Measurements from ENCODE around the gene ZNF516. TPM values are rescaled to one million over a fixed set of nuclear protein-coding genes. Genes with fewer than 3 reads are reported as not detected.

ZNF516 gene
- total RNA-seq, 1 experiment from 2014 or later, result 22.6 TPM

DNA sequence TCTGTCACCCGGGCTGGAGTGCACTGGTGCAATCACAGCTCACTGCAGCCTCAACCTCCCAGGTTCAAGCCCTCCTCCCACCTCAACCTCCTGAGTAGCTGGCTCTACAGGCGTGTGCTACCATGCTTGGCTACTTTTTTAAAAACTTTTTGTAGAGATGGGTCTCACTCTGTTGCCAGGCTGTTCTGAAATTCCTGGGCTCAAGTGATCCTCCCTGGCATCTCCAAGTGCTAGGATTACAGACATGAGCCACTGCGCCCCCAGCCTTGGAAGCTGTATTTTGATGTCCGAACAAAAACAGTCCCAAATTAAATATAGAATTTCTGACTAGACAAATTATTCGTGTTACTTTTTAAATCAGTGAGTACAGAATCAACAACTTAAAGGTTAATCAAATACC is 97.4 kb downstream of the ZNF516 start:
- Histone ChIP-seq H3K9ac (ENCODE audit: extremely low read depth, insufficient read length, low read length) (no peak overlapping the region), H3K4me2 (ENCODE audit: insufficient read depth, insufficient read length, low read length) (no peak overlapping the region), H3K23ac (ENCODE audit: insufficient read length, low read depth, low read length) (no peak overlapping the region), H3K4me1 (ENCODE audit: insufficient read depth, low read length) (peaks cover 2% of the 10 kb centered on the region), H3K27me3 (ENCODE audit: insufficient read depth, low read length) (no peaks in the 10 kb centered on the region), H2BK15ac (ENCODE audit: low read depth, low read length) (no peak overlapping the region), H2BK120ac (ENCODE audit: low read depth, low read length, poor library complexity, severe bottlenecking) (no peak overlapping the region), H2AK5ac (ENCODE audit: insufficient read length, low read length) (no peak overlapping the region), H3K79me2 (ENCODE audit: insufficient read depth, low read length) (no peaks in the 10 kb centered on the region), H2BK20ac (ENCODE audit: low read depth, low read length, poor library complexity, severe bottlenecking) (no peak overlapping the region), H2AFZ (ENCODE audit: low read length) (no peak overlapping the region), H2BK12ac (ENCODE audit: insufficient read length, low read depth, low read length) (no peak overlapping the region), H3K18ac (ENCODE audit: insufficient read length, low read depth, low read length) (no peak overlapping the region), H4K91ac (ENCODE audit: insufficient read length, low read depth, low read length) (no peak overlapping the region), H3K23me2 (ENCODE audit: insufficient read length, low read depth, low read length, poor library complexity, severe bottlenecking) (no peaks in the 10 kb centered on the region), H3K79me1 (ENCODE audit: insufficient read depth, low read depth, low read length, poor library complexity, severe bottlenecking) (no peaks in the 10 kb centered on the region), H4K8ac (replicated peaks; ENCODE audit: insufficient read length, low read depth, low read length) (no peak overlapping the region), H3K9me3 (ENCODE audit: control insufficient read depth, low read depth, low read length) (no peaks in the 10 kb centered on the region), H4K20me1 (ENCODE audit: control insufficient read depth, insufficient read depth, insufficient read length) (no peaks in the 10 kb centered on the region), H3K4ac (ENCODE audit: low read depth, low read length) (no peak overlapping the region), H3K14ac (ENCODE audit: insufficient read depth, low read length) (no peak overlapping the region), H3K27ac (ENCODE audit: insufficient read length, low read depth, low read length) (no peak overlapping the region), H3K56ac (ENCODE audit: insufficient read length, low read depth, low read length) (no peak overlapping the region), H3T11ph (ENCODE audit: low read length) (no peak overlapping the region), H2BK5ac (ENCODE audit: insufficient read length, low read length) (no peak overlapping the region), H4K5ac (ENCODE audit: insufficient read length, low read depth, low read length) (no peak overlapping the region)
- Mint-ChIP-seq H3K27ac (no peak overlapping the region), H3K36me3 (ENCODE audit: insufficient read depth in 1 of 3, low read depth in 3 of 3) (peaks cover 0 to 5% (median 1%) of the 10 kb centered on the region in 3 experiments; a peak in 1 of 7 replicates), H3K4me3 (no peak overlapping the region), H3K9me3 (no peaks in the 10 kb centered on the region), H3K27me3 (ENCODE audit: low read depth) (no peaks in the 10 kb centered on the region), H3K4me1 (peaks cover 11 to 14% of the 10 kb centered on the region in 2 experiments)
- WGBS (ENCODE audit: extremely low coverage, insufficient read length, low lambda C conversion rate), result no CpG with 5 or more reads among the region's 5 CpGs
- DNase-seq, result no peak
- TF ChIP-seq, protein P1, sequence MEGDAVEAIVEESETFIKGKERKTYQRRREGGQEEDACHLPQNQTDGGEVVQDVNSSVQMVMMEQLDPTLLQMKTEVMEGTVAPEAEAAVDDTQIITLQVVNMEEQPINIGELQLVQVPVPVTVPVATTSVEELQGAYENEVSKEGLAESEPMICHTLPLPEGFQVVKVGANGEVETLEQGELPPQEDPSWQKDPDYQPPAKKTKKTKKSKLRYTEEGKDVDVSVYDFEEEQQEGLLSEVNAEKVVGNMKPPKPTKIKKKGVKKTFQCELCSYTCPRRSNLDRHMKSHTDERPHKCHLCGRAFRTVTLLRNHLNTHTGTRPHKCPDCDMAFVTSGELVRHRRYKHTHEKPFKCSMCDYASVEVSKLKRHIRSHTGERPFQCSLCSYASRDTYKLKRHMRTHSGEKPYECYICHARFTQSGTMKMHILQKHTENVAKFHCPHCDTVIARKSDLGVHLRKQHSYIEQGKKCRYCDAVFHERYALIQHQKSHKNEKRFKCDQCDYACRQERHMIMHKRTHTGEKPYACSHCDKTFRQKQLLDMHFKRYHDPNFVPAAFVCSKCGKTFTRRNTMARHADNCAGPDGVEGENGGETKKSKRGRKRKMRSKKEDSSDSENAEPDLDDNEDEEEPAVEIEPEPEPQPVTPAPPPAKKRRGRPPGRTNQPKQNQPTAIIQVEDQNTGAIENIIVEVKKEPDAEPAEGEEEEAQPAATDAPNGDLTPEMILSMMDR (conservative IDR thresholded peaks at IDR 0.05), result no peak

All from H9 (cell line).